ENCODE measurements around the gene TECPR1.

GRCh38 chr7:98283127-98283886 lies 31.3 kb upstream of the TECPR1 start:
- TF ChIP-seq, protein P1, sequence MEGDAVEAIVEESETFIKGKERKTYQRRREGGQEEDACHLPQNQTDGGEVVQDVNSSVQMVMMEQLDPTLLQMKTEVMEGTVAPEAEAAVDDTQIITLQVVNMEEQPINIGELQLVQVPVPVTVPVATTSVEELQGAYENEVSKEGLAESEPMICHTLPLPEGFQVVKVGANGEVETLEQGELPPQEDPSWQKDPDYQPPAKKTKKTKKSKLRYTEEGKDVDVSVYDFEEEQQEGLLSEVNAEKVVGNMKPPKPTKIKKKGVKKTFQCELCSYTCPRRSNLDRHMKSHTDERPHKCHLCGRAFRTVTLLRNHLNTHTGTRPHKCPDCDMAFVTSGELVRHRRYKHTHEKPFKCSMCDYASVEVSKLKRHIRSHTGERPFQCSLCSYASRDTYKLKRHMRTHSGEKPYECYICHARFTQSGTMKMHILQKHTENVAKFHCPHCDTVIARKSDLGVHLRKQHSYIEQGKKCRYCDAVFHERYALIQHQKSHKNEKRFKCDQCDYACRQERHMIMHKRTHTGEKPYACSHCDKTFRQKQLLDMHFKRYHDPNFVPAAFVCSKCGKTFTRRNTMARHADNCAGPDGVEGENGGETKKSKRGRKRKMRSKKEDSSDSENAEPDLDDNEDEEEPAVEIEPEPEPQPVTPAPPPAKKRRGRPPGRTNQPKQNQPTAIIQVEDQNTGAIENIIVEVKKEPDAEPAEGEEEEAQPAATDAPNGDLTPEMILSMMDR (conservative IDR thresholded peaks at IDR 0.05; ENCODE audit: low read depth, low read length): no peak
- TF ChIP-seq MXI1 (IDR thresholded peaks at IDR 0.05; ENCODE audit: borderline replicate concordance, low read depth, low read length) (no peak), POLR2A (IDR thresholded peaks at IDR 0.05; ENCODE audit: low read depth, low read length) (no peak), MAFK (IDR thresholded peaks at IDR 0.05; ENCODE audit: low read depth, low read length) (no peak), FOS (IDR thresholded peaks at IDR 0.05; ENCODE audit: low read depth, low read length) (no peak), SMC3 (IDR thresholded peaks at IDR 0.05; ENCODE audit: low read depth, low read length) (no peak), BHLHE40 (IDR thresholded peaks at IDR 0.05; ENCODE audit: low read depth, low read length) (no peak), MAZ (IDR thresholded peaks at IDR 0.05; ENCODE audit: borderline replicate concordance, low read depth, low read length) (no peak)
- TF ChIP-seq, protein P2, sequence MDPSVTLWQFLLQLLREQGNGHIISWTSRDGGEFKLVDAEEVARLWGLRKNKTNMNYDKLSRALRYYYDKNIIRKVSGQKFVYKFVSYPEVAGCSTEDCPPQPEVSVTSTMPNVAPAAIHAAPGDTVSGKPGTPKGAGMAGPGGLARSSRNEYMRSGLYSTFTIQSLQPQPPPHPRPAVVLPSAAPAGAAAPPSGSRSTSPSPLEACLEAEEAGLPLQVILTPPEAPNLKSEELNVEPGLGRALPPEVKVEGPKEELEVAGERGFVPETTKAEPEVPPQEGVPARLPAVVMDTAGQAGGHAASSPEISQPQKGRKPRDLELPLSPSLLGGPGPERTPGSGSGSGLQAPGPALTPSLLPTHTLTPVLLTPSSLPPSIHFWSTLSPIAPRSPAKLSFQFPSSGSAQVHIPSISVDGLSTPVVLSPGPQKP (IDR thresholded peaks at IDR 0.05; ENCODE audit: borderline replicate concordance, low read depth, low read length): no peak
- TF ChIP-seq, protein P3, sequence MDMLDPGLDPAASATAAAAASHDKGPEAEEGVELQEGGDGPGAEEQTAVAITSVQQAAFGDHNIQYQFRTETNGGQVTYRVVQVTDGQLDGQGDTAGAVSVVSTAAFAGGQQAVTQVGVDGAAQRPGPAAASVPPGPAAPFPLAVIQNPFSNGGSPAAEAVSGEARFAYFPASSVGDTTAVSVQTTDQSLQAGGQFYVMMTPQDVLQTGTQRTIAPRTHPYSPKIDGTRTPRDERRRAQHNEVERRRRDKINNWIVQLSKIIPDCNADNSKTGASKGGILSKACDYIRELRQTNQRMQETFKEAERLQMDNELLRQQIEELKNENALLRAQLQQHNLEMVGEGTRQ (IDR thresholded peaks at IDR 0.05; ENCODE audit: low read depth, low read length): no peak

Data from IMR-90 (cell line).